Fibroblast of lung (primary cell): Measurements from ENCODE around the gene UNC45B.

ENCODE experiments used
- EZH2 ChIP-seq: IDR thresholded peaks from 2 replicates; pipeline ENCODE4 v1.5.1; 2012; ENCODE audit warnings: low read length, control low read depth, mild to moderate bottlenecking; ENCODE audit errors: missing control alignments
- TF ChIP-seq, protein P1 (sequence below), 2 donors: IDR thresholded peaks in 1 of 2; conservative IDR thresholded peaks in 1 of 2; 1 replicate in 1 of 2; 2 replicates in 1 of 2; pipeline ENCODE4 v1.5.1; 2011 to 2012; ENCODE audit warnings: low read length in 2 of 2, control low read depth in 1 of 2, inconsistent platforms in 1 of 2, low read depth in 1 of 2, mild to moderate bottlenecking in 1 of 2

GRCh38 chr17:35214631-35215273 is 67.1 kb downstream of the UNC45B start:
- TF ChIP-seq, protein P1, sequence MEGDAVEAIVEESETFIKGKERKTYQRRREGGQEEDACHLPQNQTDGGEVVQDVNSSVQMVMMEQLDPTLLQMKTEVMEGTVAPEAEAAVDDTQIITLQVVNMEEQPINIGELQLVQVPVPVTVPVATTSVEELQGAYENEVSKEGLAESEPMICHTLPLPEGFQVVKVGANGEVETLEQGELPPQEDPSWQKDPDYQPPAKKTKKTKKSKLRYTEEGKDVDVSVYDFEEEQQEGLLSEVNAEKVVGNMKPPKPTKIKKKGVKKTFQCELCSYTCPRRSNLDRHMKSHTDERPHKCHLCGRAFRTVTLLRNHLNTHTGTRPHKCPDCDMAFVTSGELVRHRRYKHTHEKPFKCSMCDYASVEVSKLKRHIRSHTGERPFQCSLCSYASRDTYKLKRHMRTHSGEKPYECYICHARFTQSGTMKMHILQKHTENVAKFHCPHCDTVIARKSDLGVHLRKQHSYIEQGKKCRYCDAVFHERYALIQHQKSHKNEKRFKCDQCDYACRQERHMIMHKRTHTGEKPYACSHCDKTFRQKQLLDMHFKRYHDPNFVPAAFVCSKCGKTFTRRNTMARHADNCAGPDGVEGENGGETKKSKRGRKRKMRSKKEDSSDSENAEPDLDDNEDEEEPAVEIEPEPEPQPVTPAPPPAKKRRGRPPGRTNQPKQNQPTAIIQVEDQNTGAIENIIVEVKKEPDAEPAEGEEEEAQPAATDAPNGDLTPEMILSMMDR (conservative IDR thresholded peaks at IDR 0.05 in 1 of 2, IDR thresholded peaks at IDR 0.05 in 1 of 2; ENCODE audit: low read depth in 1 of 2, low read length in 2 of 2): no peak
- TF ChIP-seq EZH2: no peak
